ENCODE measurements around the gene LRRC10B. TPM values are rescaled to one million over a fixed set of nuclear protein-coding genes. Genes with fewer than 3 reads are reported as not detected.

Gene LRRC10B
- total RNA-seq, 2 experiments from 2014 or later = not detected

DNA sequence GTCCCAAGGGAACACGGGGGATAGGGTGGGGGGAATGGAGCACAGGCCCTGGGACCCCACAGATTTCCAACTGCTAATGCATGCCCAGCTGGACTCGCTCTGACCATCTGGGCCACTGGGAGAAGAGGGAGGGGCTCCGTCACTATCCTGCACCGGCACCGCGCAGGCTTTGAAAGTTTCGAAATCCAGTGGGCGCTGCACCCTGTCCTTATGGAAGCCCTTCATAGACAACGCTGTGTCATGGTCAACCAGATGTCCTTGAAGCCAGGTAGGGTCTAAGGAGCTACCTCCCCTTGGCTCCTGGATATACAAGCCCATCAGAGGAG, 30.1 kb downstream of the LRRC10B start:
- CTCF ChIA-PET = no interaction called here
- H3K4me1 Mint-ChIP-seq (ENCODE audit: low read depth) = no peaks in the 10 kb centered on the region
- POLR2A ChIA-PET = no interaction called here
- Histone ChIP-seq H3K36me3 (ENCODE audit: insufficient read depth, low read length) (no peaks in the 10 kb centered on the region), H3K27ac (ENCODE audit: low read depth in 1 of 2, low read length in 2 of 2) (no peak overlapping the region), H3K4me1 (ENCODE audit: insufficient read depth, low read length) (no peaks in the 10 kb centered on the region), H3K9me3 (ENCODE audit: control insufficient read depth in 1 of 2, insufficient read depth in 1 of 2, low read length in 2 of 2) (no peaks in the 10 kb centered on the region), H3K4me3 (ENCODE audit: low read length) (no peak overlapping the region), H3K27me3 (ENCODE audit: control insufficient read depth in 1 of 2, insufficient read depth in 2 of 2, low read length in 2 of 2) (peaks cover 2 to 4% of the 10 kb centered on the region in 2 experiments)
- intact Hi-C loops (cut with DNase I, micrococcal nuclease) = no loop called here
- no peaks in the 10 kb centered on the region for H3K9me3 Mint-ChIP-seq
- ATAC-seq (ENCODE audit: poor library complexity) (no peak), DNase-seq (no peak)
- TF ChIP-seq CTCF (IDR thresholded peaks at IDR 0.05) = no peak
- H3K36me3 Mint-ChIP-seq (ENCODE audit: low read depth) = no peaks in the 10 kb centered on the region
- H3K27me3 Mint-ChIP-seq = peaks cover 24% of the 10 kb centered on the region
- H3K27ac Mint-ChIP-seq = no peak overlapping the region
- H3K4me3 Mint-ChIP-seq = no peak overlapping the region

DNA sequence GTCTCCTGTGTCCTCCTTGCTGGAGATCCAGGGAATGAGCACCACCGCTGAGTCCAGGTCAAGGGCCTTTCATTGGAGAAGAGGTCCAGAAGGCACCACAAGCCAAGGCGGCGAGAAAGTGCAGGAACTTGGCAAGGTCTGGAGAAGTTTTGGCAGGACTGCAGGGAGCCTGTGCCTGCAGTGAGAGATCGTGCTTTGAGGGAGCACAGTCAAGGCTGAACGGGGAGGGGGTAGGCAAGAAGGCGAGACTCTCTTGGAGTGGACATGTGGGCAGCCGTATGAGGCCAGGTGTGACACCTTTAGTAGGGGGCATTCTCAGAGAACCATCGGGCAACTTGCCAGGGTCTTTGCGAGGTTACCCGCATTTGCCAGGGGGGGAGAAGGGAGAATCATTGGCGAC, 30.5 kb downstream of the LRRC10B start:
- H3K27ac ChIP-seq (ENCODE audit: low read depth in 1 of 2, low read length in 2 of 2) = no peak overlapping the region
- peaks cover 2 to 4% of the 10 kb centered on the region in 2 experiments for H3K27me3 ChIP-seq (ENCODE audit: control insufficient read depth in 1 of 2, insufficient read depth in 2 of 2, low read length in 2 of 2)
- no peaks in the 10 kb centered on the region for H3K36me3 ChIP-seq (ENCODE audit: insufficient read depth, low read length)
- Mint-ChIP-seq H3K4me3 (no peak overlapping the region), H3K27ac (no peak overlapping the region), H3K4me1 (ENCODE audit: low read depth) (no peaks in the 10 kb centered on the region), H3K9me3 (no peaks in the 10 kb centered on the region), H3K36me3 (ENCODE audit: low read depth) (no peaks in the 10 kb centered on the region), H3K27me3 (peaks cover 26% of the 10 kb centered on the region)
- no peaks in the 10 kb centered on the region for H3K4me1 ChIP-seq (ENCODE audit: insufficient read depth, low read length)
- ATAC-seq (ENCODE audit: poor library complexity) = no peak
- CTCF ChIA-PET = no interaction called here
- DNase-seq = no peak
- no peak overlapping the region for H3K4me3 ChIP-seq (ENCODE audit: low read length)
- POLR2A ChIA-PET = no interaction called here
- H3K9me3 ChIP-seq (ENCODE audit: control insufficient read depth in 1 of 2, insufficient read depth in 1 of 2, low read length in 2 of 2) = no peaks in the 10 kb centered on the region
- TF ChIP-seq CTCF (IDR thresholded peaks at IDR 0.05) = no peak
- intact Hi-C loops (cut with DNase I, micrococcal nuclease) = no loop called here

GRCh38 chr11:61539831-61540357, 31.3 kb downstream of the LRRC10B start:
- Mint-ChIP-seq H3K4me3 (no peak overlapping the region), H3K27ac (no peak overlapping the region), H3K36me3 (ENCODE audit: low read depth) (no peaks in the 10 kb centered on the region), H3K27me3 (peaks cover 24% of the 10 kb centered on the region), H3K4me1 (ENCODE audit: low read depth) (no peaks in the 10 kb centered on the region), H3K9me3 (no peaks in the 10 kb centered on the region)
- ChIA-PET CTCF (no interaction called here), POLR2A (no interaction called here)
- DNase-seq (no peak), ATAC-seq (ENCODE audit: poor library complexity) (no peak)
- Histone ChIP-seq H3K36me3 (ENCODE audit: insufficient read depth, low read length) (no peaks in the 10 kb centered on the region), H3K27me3 (ENCODE audit: control insufficient read depth in 1 of 2, insufficient read depth in 2 of 2, low read length in 2 of 2) (peaks cover 2 to 4% of the 10 kb centered on the region in 2 experiments), H3K9me3 (ENCODE audit: control insufficient read depth in 1 of 2, insufficient read depth in 1 of 2, low read length in 2 of 2) (no peaks in the 10 kb centered on the region), H3K4me3 (ENCODE audit: low read length) (no peak overlapping the region), H3K4me1 (ENCODE audit: insufficient read depth, low read length) (no peaks in the 10 kb centered on the region), H3K27ac (ENCODE audit: low read depth in 1 of 2, low read length in 2 of 2) (no peak overlapping the region)
- TF ChIP-seq CTCF (IDR thresholded peaks at IDR 0.05) = no peak
- intact Hi-C loops (cut with DNase I, micrococcal nuclease) = no loop called here

All from CD4-positive, alpha-beta T cell (primary cell).